Measurements from ENCODE around the gene SDS.

The SDS gene

DNA sequence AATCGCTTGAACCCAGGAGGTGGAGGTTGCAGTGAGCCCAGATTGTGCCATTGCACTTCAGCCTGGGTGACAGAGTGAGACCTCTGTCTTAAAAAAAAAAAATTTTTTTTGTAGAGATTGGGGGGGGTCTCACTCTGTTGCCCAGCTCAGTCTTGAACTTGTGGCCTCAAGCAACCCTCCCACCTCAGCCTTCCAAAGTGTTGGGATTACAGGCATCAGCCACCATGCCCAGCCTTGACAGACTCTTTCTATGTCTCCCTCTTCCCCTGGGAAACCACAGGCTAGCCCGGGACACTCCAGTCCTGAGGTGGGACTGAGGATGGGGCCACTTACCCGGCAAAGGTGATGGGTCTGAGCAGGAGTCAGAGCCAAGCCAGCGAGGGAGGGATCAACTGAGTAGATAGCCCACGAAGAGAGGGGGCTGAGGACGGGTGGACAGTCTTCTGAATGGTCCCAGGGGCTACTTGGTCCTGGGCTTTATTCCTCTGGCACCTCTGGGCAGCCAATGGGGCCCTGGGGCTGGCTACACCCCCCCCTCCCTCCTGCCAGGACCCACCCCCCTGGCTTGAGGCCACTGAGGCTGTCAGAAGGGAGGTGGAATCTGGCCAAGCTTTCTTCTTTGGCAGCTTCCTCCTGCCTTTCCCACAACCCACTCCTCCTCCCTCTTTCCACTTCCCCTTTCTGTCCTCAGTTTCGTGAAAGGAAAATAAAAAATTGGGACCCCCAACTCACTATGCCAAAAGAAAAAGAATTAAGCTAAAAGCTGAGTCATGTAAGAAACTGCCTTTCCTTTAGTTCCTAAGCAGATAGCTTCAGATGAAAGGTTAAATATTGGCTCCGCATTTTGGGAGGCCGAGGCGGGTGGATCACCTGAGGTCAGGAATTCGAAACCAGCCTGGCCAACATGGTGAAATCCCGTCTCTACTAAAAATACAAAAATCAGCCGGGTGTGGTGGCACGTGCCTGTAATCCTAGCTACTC, at the start of gene SDS:
Gene SDS (minus strand): TSS at position 453 of the 981 bp plus-strand sequence. CDS start 4,179 bp downstream, outside the sequence.
- no peak for DNase-seq (ENCODE audit: low read depth)

GRCh38 chr12:113453330-113453729, 49.6 kb upstream of the SDS start:
- no peak for DNase-seq (ENCODE audit: low read depth)

GRCh38 chr12:113452458-113452857, 48.8 kb upstream of the SDS start:
- DNase-seq (ENCODE audit: low read depth) = no peak

DNA sequence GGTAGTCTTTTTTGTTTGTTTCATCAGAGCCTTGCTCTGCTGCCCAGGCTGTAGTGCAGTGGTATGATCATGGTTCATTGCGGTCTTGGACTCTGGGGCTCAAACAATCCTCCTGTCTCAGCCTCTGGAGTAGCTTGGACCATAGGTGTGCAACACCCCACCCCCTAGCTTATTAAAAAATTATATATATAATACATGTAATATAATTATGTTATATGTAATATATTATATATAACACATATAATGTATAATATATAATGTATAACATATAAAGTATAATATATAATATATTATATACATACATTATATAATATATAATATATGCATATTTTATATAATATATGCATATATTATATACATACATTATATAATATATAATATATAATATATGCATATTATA, 46.2 kb upstream of the SDS start:
- no peak for DNase-seq (ENCODE audit: low read depth)

DNA sequence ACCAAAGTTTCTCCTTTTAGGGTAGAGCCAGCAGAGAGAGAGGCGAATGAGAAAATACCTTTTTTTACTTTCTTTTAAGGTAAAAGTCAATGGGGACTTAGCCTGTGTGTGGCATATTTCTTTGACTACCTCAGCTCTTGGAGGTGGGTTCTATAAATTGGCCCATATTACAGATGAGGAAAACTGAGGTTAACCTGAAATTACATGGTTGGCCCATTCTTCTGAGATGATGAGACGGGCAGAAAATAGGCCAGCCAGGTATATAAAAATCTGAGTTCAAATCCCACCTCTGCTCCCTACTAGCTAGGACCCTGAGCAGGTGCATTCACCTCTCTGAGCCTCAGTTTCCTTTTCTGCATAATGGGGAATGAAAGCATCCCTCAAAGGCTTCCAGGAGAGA, 45.6 kb upstream of the SDS start:
- no peak for DNase-seq (ENCODE audit: low read depth)

- DNase-seq (ENCODE audit: low read depth) = no peak
These were observed 45.2 kb upstream of the SDS start for GRCh38 chr12:113448873-113449272.

- DNase-seq (ENCODE audit: low read depth) = no peak
These were observed 42.0 kb upstream of the SDS start for GRCh38 chr12:113445544-113446171.

GRCh38 chr12:113443030-113443539, 39.4 kb upstream of the SDS start:
- DNase-seq (ENCODE audit: low read depth) = no peak

- DNase-seq (ENCODE audit: low read depth) = no peak
These were observed 37.5 kb upstream of the SDS start for GRCh38 chr12:113440947-113441782.

GRCh38 chr12:113440336-113440735, 36.6 kb upstream of the SDS start:
- DNase-seq (ENCODE audit: low read depth) = no peak

- no peak for DNase-seq (ENCODE audit: low read depth)
These were observed 35.9 kb upstream of the SDS start for GRCh38 chr12:113439606-113440030.

DNA sequence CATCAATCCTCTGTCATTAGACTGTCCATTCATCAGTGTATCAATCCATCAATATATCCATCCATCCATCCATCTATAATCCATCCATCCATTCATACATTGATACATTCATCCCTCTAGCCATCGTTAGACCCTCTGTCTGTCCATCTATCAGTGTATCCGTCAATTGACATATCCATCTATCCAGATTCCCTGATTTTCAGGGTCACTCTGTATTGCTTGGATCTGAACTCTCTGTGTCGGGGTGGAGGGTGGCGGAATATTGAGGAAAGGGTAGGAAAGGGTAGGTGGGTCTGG, 35.6 kb upstream of the SDS start:
- no peak for DNase-seq (ENCODE audit: low read depth)

GRCh38 chr12:113438523-113439300, 35.0 kb upstream of the SDS start:
- DNase-seq (ENCODE audit: low read depth) = no peak

DNA sequence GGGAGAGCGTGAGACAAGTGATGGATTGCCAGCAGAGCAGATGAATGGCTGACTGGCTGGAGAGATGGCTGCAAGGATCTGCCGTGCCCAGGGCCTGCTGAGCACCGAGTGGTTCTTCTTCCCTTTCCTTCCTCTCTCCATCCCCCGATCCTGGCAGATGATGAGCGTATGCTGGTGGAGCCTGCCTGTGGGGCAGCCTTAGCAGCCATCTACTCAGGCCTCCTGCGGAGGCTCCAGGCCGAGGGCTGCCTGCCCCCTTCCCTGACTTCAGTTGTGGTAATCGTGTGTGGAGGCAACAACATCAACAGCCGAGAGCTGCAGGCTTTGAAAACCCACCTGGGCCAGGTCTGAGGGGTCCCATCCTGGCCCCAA, 34.0 kb upstream of the SDS start:
- DNase-seq (ENCODE audit: low read depth) = no peak

GRCh38 chr12:113436993-113437728, 33.5 kb upstream of the SDS start:
- no peak for DNase-seq (ENCODE audit: low read depth)

DNA sequence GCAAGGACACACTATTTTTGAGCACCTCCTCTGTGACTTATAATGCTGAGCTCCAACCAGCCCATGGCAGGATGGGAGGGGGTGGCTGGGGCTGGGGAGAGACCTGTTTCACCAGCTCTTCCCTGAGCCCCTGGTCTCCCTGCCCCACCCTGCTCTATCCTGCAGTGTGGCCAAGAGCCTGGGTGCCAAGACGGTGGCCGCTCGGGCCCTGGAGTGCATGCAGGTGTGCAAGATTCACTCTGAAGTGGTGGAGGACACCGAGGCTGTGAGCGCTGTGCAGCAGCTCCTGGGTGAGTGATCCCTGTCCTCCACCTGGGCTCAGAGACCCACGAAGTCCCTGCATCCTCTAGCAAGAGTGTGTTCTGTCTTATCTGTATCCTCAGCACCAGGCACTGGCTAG, 32.9 kb upstream of the SDS start:
- no peak for DNase-seq (ENCODE audit: low read depth)

DNA sequence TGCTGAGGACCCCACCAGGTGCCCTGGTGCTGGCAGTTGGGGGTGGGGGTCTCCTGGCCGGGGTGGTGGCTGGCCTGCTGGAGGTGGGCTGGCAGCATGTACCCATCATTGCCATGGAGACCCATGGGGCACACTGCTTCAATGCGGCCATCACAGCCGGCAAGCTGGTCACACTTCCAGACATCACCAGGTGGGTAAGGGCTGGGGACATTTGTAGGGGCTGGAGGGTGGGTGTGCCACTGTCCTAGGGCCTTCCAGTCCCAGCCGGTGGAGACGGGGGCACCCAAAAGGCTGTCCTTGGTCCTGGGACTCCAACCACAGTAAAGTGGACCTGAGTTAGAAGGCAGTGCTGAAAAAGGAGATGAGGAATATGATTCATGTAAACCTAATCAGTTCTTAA, 31.7 kb upstream of the SDS start:
- DNase-seq (ENCODE audit: low read depth) = no peak

DNA sequence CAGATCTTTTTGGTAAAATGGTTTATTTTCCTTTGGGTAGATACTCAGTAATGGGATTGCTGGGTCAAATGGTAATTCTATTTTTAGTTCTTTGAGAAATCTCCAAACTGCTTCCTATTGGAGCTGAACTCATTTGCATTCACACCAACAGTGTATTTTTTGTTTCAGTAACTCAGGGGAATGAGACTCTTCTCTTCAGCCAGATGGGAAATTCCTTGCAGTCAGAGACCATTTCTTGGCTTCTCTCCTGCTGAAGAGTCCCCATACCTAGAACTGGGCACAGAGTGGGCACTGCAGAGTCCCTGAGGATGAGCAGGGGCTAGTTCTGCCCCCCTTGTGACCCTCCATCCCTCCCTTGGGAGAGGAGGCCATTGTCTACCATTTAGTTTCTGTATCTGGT, 29.3 kb upstream of the SDS start:
- no peak for DNase-seq (ENCODE audit: low read depth)

DNA sequence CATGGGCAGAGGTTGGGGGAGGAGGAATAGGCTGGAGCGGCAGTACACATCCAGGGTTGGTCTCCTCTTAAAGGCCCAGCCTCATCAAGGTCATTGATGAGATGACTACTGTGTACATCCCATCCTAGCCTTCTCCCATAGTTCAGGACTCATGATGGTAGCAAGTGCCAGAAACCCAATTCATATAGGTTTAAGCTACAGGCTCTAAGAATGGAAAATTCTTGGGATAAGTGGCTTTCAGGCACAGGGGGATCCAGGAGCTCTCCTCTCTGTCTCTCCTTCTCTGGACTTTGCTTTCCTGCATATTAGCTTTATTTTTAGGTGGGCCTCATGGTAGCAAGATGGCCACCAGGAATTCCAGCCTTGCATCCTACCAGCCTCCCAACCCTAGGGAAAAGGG, 24.8 kb upstream of the SDS start:
- DNase-seq (ENCODE audit: low read depth) = no peak

- no peak for DNase-seq (ENCODE audit: low read depth)
These were observed 24.2 kb upstream of the SDS start for GRCh38 chr12:113427882-113428281.

DNA sequence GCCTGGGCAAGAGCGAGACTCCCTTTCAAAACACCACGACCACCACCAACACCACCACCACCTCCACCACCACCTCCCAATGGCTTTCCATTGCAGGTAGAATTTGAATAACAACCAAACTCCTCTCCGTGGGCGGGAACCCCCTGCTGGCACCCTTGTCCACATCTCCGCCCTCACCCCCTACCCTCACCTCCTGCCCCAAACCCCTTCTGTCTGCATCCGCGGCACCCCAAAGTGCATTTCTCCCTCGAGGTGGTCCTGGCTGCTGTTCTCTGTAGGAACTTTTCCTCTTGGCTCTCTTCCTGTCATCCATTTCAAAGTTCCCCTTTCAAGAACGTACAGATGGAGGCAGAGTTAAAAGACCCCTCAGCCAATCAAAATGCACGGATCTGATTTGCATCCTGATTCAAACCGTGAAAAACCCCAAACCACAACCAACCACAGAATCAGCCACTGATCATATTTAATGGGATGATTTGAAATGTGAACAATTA, 22.3 kb upstream of the SDS start:
- DNase-seq (ENCODE audit: low read depth) = no peak
